Bronchial epithelial cell (primary cell): ENCODE data around the gene CRACDL. TPM values are rescaled to one million over a fixed set of nuclear protein-coding genes. Genes with fewer than 3 reads are reported as not detected.
A peak's percentile ranks its signal among the peaks of the same experiment; 100 is the strongest.
"Not testable (repeated sequence)": the region's sequence is repeated elsewhere in the genome, so short reads cannot be mapped to it uniquely, and the experiment has no call there.

Source experiments
- DNase-seq: peaks from one replicate; pipeline ENCODE4 v3.0.0-alpha.2; 2010; ENCODE audit warnings: low read depth
- FAIRE-seq: peaks from 2 replicates; lab custom pipeline; 2011; peaks lifted over from hg19 to GRCh38; lab: Jason Lieb, UNC
- H3K27me3 ChIP-seq: 2 replicates; pipeline ENCODE4 v1.5.1; 2011; ENCODE audit warnings: low read length; ENCODE audit not compliant: control insufficient read depth, insufficient read depth
- H3K36me3 ChIP-seq: 2 replicates; pipeline ENCODE4 v1.5.1; 2011; ENCODE audit warnings: low read length; ENCODE audit not compliant: control insufficient read depth, insufficient read depth
- H3K4me3 ChIP-seq: 2 replicates; pipeline ENCODE4 v1.5.1; 2011; ENCODE audit warnings: mild to moderate bottlenecking, low read depth, low read length, control low read depth
- total RNA-seq: library from RNA; depleted of rRNA; stranded (reverse); fragments of >200 nt; gene quantifications from 2 replicates; pipeline ENCODE4 v1.2.1, GENCODE V29; 2014
- TF ChIP-seq, protein P1 (sequence below): IDR thresholded peaks from 2 replicates; pipeline ENCODE4 v1.5.1; 2011; ENCODE audit warnings: mild to moderate bottlenecking, moderate library complexity, low read length, control low read depth, inconsistent platforms; ENCODE audit not compliant: insufficient read depth, severe bottlenecking

Gene CRACDL
- total RNA-seq, 1 donor from 2014 or later, result 0.26 TPM

DNA sequence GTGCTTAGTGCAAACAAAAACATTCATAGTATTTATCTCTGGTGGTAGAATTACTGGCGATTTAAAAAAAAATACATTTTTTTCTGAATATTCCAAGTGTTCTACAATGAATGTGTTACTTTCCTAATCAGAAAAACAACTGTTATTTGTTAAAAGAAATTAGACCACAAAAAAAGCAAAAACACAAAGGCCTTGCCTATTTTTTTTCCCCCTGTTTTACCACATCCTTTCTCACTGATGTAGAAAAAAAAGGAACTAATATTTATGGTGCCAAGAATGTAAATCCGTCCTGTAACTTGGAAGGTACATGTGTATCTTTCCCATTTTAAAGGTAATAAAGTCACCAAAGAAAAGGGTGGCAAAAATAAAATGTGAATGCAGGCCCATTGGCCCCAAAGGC, 176.7 kb downstream of the CRACDL start:
- TF ChIP-seq, protein P1, sequence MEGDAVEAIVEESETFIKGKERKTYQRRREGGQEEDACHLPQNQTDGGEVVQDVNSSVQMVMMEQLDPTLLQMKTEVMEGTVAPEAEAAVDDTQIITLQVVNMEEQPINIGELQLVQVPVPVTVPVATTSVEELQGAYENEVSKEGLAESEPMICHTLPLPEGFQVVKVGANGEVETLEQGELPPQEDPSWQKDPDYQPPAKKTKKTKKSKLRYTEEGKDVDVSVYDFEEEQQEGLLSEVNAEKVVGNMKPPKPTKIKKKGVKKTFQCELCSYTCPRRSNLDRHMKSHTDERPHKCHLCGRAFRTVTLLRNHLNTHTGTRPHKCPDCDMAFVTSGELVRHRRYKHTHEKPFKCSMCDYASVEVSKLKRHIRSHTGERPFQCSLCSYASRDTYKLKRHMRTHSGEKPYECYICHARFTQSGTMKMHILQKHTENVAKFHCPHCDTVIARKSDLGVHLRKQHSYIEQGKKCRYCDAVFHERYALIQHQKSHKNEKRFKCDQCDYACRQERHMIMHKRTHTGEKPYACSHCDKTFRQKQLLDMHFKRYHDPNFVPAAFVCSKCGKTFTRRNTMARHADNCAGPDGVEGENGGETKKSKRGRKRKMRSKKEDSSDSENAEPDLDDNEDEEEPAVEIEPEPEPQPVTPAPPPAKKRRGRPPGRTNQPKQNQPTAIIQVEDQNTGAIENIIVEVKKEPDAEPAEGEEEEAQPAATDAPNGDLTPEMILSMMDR, result no peak
- no peak overlapping the region for H3K4me3 ChIP-seq
- FAIRE-seq (no peak), DNase-seq (no peak)
- H3K27me3 ChIP-seq, result no peaks in the 10 kb centered on the region
- H3K36me3 ChIP-seq, result no peaks in the 10 kb centered on the region

DNA sequence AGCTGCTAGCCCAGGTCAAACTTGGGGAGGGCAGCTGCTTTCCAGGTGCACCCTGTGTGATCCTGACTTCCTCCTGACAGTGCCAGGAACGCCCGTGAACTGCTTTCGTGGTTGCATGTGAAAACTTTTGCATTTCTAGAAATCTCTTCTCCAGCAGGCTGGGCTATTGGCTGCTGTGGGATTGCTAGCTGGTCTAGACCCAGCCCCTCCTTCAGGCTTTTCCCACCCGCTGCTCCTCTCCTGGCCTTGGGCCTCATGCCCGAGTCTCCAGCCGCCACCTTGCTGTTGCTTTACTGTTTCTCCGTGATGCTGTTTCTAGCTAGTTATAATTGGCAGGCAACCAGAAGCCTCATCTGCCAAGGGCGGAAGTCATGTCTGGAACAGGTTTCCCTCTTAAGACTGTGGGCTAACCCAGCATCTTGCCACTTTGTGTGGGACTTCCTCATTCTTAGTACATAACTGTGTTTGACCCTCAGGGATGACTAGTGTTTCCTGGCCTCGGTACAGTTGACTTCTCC, 178.1 kb downstream of the CRACDL start:
- FAIRE-seq (peak; percentile 84), DNase-seq (peak; percentile 96)
- H3K4me3 ChIP-seq, result no peak overlapping the region
- H3K36me3 ChIP-seq, result no peaks in the 10 kb centered on the region
- no peaks in the 10 kb centered on the region for H3K27me3 ChIP-seq
- TF ChIP-seq, protein P1, result no peak

DNA sequence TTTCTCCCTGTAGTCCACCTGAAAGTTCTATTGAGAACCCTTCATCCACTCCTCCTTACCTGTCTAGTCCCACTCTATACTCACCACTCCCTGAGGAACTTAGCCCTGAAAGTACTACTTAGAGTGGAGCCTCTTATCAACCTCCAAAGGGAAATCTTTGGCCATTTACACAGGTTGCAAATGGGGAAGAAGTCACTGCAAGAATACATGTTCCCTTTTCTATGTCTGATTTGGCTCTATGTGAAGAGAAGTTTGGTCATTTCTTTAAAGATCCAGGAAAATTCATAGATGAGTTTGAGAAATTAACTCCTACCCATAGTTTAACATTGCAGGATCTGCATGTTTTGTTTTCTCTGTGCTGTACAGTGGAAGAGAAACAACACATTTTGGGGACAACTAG, 182.2 kb downstream of the CRACDL start:
- DNase-seq (no peak), FAIRE-seq (no peak)
- Histone ChIP-seq H3K4me3 (no peak overlapping the region), H3K27me3 (no peaks in the 10 kb centered on the region), H3K36me3 (no peaks in the 10 kb centered on the region)
- TF ChIP-seq, protein P1, result no peak

DNA sequence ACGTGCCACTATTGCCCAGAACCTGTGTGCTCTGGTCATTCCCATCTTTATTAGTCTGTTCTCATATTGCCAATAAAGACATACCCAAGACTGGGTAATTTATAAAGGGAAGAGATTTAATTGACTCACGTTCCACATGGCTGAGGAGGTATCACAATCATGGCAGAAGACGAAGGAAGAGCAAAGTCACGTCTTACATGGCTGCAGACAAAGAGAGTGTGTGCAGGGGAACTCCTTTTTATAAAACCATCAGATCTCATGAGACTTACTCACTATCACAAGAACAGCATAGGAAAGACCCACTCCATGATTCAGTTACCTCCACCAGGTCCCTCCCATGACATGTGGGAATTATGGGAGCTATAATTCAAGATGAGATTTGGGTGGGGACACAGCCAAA, 183.3 kb downstream of the CRACDL start:
- H3K4me3 ChIP-seq, DNase-seq, FAIRE-seq, H3K36me3 ChIP-seq, H3K27me3 ChIP-seq: not testable (repeated sequence)

DNA sequence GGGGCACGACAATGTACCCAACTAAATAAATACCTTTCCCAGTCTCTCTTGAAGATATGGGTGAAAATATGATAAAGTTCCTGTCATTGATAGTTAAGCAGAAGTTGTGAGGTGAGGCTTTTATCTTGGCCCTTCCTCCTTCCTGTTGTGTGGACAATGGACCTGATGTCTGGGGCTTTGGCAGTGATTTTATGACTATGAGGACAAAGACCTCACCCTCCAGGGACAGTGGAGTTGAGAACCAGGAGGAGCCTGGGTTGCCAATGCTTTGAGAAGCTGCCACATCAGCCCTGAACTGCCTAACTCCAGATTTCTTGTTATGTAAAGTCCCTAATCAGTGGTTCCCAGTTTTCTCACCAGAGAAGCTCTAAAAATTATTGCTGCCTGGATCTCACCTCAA, 184.3 kb downstream of the CRACDL start:
- no peak for FAIRE-seq

DNA sequence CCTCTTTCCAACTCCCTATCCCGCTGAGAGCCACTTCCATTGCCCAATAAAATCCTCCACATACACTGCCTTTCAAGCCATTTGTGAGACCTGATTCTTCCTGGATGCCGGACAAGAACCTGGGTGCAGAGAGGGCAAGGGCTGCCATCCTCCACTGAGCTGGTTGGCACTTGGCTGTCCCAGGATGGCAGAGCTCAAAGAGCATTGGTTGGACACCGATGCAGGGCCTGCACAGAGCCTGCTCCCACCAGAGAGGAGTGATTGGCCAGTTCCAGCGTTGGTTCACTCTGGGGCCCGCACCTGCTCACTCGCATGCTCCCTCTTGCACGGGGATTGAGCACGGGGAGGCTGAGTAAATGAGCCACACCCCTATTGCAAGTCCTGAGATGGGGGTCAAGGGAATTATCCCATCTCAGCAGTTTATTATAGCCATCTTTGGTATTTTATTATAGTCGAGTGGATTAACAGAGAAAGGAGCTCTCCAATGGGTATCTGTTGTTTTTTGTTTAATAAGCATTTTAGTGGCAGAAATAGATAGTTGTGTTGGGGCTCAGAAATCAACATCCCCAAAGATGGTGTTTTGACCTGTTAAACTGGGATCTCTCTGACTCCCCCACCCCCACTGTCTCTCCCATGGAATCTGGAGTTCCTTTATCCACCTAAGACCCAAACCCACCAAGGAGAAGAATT, 185.3 kb downstream of the CRACDL start:
- FAIRE-seq (no peak), DNase-seq (no peak)
- TF ChIP-seq, protein P1, result no peak
- H3K27me3 ChIP-seq, result no peaks in the 10 kb centered on the region
- H3K4me3 ChIP-seq, result no peak overlapping the region
- H3K36me3 ChIP-seq, result no peaks in the 10 kb centered on the region

More for the DNA sequence above, 184.3 kb downstream of the CRACDL start:
- Histone ChIP-seq H3K4me3 (no peak overlapping the region), H3K36me3 (no peaks in the 10 kb centered on the region), H3K27me3 (no peaks in the 10 kb centered on the region)
- no peak for DNase-seq
- TF ChIP-seq, protein P1, result no peak
